Erythroblast (primary cell): Measurements from ENCODE around the gene TNIK.

ENCODE experiments used
- GATA1 ChIP-seq: IDR thresholded peaks from 2 replicates; pipeline ENCODE4 v1.6.1; 2011; ENCODE audit warnings: low read depth, mild to moderate bottlenecking, control low read depth, low read length, moderate library complexity
- POLR2A ChIP-seq: IDR thresholded peaks from 2 replicates; pipeline ENCODE4 v1.6.1; 2011; ENCODE audit warnings: mild to moderate bottlenecking, low read length

GRCh38 chr3:171439996-171440395, 20.2 kb downstream of the TNIK start:
- TF ChIP-seq POLR2A (no peak), GATA1 (no peak)
